Nephron (organoid): Measurements from ENCODE around the gene KSR1.
"Not testable (repeated sequence)": the region's sequence is repeated elsewhere in the genome, so short reads cannot be mapped to it uniquely, and the experiment has no call there.

Experiments used
- H3K27ac Mint-ChIP-seq, 3 experiments: 2 replicates each; pipeline ENCODE4 v1.8.0; 2020; ENCODE audit warnings: mixed read lengths in 3 of 3, mild to moderate bottlenecking in 2 of 3, moderate library complexity in 1 of 3
- H3K27me3 Mint-ChIP-seq: 2 replicates; pipeline ENCODE4 v1.8.0; 2021; ENCODE audit warnings: low read depth, mild to moderate bottlenecking, moderate library complexity, mixed read lengths
- H3K36me3 Mint-ChIP-seq: 2 replicates; pipeline ENCODE4 v1.8.0; 2020; ENCODE audit warnings: low read depth, mixed read lengths
- H3K4me1 Mint-ChIP-seq: 2 replicates; pipeline ENCODE4 v1.8.0; 2020; ENCODE audit warnings: mixed read lengths
- H3K4me3 Mint-ChIP-seq, 3 experiments: 2 replicates each; pipeline ENCODE4 v1.8.0; 2020; ENCODE audit warnings: mild to moderate bottlenecking in 3 of 3, mixed read lengths in 3 of 3, moderate library complexity in 2 of 3
- H3K9me3 Mint-ChIP-seq: 2 replicates; pipeline ENCODE4 v1.8.0; 2020; ENCODE audit warnings: mixed read lengths
- CTCF ChIP-seq, 3 experiments: fragments of 200-600 bp; sonication (generic); IDR thresholded peaks; one replicate each; pipeline ENCODE4 v1.5.0; 2021; ENCODE audit warnings: antibody characterized with exemption in 3 of 3; ENCODE audit not compliant: unreplicated experiment in 3 of 3

KSR1 gene

DNA sequence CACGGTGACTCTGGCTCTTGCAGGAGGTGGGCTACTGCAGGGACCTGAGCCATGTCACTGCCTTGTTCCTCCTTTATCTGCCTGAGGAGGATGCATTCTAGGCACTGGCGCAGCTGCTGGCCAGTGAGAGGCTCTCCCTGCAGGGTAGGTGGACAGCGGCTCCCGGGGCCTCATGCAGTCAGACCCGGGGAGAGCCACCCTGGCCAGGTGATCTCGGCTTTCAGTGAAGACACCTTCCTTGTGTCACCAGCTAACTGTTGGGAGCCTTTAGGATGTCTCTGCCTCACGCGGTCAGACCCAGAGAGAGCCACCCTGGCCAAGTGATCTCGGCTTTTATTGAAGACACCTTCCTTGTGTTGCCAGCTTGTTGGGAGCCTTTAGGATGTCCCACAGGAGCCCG, 31.7 kb upstream of the KSR1 start:
- TF ChIP-seq CTCF (IDR thresholded peaks at IDR 0.05; ENCODE audit: unreplicated experiment in 3 of 3), result no peak
- peaks cover 4% of the 10 kb centered on the region for H3K9me3 Mint-ChIP-seq
- no peaks in the 10 kb centered on the region for H3K4me1 Mint-ChIP-seq
- no peak overlapping the region for H3K27ac Mint-ChIP-seq
- no peaks in the 10 kb centered on the region for H3K36me3 Mint-ChIP-seq
- H3K27me3 Mint-ChIP-seq, result peaks cover 4% of the 10 kb centered on the region
- no peak overlapping the region for H3K4me3 Mint-ChIP-seq

DNA sequence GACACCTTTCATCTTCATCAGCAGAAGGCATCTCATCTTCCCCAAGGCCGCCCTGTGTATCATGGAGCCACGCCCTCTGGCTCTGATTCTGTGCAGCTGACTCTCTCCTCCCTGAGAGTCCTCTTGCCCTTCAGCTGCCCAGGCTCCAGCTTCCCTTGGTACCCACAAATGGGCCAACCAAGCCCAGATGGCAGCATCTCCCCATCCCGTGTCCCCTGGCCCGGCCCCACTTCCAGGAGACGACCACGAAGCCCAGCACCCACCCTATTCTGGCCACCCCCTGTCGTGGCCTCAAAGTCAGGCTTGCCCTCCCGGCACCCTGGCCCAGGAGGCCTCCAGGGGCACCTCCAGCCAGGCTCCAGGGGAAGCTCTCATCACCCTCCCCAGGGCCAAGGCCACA, 31.3 kb upstream of the KSR1 start:
- Mint-ChIP-seq H3K9me3 (peaks cover 4% of the 10 kb centered on the region), H3K4me1 (no peaks in the 10 kb centered on the region), H3K27me3 (peaks cover 4% of the 10 kb centered on the region), H3K4me3 (no peak overlapping the region), H3K27ac (no peak overlapping the region), H3K36me3 (no peaks in the 10 kb centered on the region)
- no peak for TF ChIP-seq CTCF (IDR thresholded peaks at IDR 0.05; ENCODE audit: unreplicated experiment in 3 of 3)

DNA sequence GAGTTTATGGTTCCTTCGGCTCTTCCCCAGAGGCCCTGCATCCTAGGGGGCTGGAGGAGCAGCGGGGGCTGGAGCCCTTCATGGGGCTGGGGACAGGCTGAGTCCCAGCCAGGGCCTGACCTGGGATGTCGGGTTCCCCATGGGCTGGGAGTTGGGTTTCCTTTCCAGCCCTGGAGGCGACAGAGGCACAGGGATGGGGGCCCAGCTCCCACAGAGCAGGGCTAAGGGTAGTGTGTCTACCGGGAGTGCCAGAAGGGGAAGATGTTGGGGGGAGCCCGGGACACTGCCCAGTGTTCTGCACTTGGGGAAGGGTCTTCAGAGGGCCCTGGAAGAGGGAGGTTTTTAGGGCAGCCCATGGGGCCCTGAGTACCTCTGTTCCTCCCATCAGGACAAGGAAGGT, 30.7 kb upstream of the KSR1 start:
- H3K27ac Mint-ChIP-seq, H3K4me1 Mint-ChIP-seq, H3K36me3 Mint-ChIP-seq, H3K27me3 Mint-ChIP-seq, H3K9me3 Mint-ChIP-seq, H3K4me3 Mint-ChIP-seq: not testable (repeated sequence)

- H3K9me3 Mint-ChIP-seq, result peaks cover 4% of the 10 kb centered on the region
- no peak overlapping the region for H3K27ac Mint-ChIP-seq
- H3K27me3 Mint-ChIP-seq, result peaks cover 4% of the 10 kb centered on the region
- H3K4me1 Mint-ChIP-seq, result no peaks in the 10 kb centered on the region
- no peaks in the 10 kb centered on the region for H3K36me3 Mint-ChIP-seq
- H3K4me3 Mint-ChIP-seq, result no peak overlapping the region
- no peak for TF ChIP-seq CTCF (IDR thresholded peaks at IDR 0.05; ENCODE audit: unreplicated experiment in 3 of 3)
Measured at GRCh38 chr17:27425991-27426390, 30.3 kb upstream of the KSR1 start.

DNA sequence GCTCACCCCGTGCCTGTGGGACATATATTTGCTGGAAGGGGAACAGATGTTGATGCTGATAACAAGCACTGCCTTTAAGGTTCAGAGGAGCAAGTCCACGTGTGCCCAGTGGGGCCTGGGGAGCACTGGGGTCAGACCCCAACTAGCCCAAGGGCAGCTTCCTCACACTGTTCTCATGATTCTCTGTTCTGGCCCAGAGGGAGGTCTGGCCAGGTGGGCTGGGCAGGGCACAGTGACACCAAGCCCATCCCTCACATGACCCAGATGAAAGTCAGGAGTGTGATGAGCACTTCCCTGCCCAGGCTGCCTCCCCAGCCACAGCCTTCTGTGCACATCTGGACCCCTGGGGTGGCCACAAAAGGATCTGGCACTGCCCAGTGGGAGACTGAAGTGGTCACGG, 29.8 kb upstream of the KSR1 start:
- not testable (repeated sequence) for H3K27me3 Mint-ChIP-seq, H3K4me3 Mint-ChIP-seq, H3K27ac Mint-ChIP-seq, H3K36me3 Mint-ChIP-seq, H3K9me3 Mint-ChIP-seq, H3K4me1 Mint-ChIP-seq

DNA sequence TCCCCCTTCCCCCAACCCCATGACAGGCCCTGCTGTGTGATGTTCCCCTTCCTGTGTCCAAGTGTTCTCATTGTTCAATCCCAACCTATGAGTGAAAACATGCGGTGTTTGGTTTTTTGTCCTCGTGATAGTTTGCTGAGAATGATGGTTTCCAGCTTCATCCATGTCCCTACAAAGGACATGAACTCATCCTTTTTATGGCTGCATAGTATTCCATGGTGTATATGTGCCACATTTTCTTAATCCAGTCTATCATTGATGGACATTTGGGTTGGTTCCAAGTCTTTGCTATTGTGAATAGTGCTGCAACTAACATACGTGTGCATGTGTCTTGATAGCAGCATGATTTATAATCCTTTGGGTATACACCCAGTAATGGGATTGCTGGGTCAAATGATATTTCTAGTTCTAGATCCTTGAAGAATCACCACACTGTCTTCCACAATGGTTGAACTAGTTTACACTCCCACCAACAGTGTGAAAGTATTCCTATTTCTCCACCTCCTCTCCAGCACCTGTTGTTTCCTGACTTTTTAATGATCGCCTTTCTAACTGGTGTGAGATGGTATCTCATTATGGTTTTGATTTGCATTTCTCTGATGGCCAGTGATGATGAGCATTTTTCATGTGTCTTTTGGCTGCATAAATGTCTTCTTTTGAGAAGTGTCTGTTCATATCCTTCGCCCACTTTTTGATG, 28.9 kb upstream of the KSR1 start:
- H3K4me1 Mint-ChIP-seq, H3K9me3 Mint-ChIP-seq, H3K36me3 Mint-ChIP-seq, H3K27ac Mint-ChIP-seq, H3K27me3 Mint-ChIP-seq, H3K4me3 Mint-ChIP-seq: not testable (repeated sequence)

DNA sequence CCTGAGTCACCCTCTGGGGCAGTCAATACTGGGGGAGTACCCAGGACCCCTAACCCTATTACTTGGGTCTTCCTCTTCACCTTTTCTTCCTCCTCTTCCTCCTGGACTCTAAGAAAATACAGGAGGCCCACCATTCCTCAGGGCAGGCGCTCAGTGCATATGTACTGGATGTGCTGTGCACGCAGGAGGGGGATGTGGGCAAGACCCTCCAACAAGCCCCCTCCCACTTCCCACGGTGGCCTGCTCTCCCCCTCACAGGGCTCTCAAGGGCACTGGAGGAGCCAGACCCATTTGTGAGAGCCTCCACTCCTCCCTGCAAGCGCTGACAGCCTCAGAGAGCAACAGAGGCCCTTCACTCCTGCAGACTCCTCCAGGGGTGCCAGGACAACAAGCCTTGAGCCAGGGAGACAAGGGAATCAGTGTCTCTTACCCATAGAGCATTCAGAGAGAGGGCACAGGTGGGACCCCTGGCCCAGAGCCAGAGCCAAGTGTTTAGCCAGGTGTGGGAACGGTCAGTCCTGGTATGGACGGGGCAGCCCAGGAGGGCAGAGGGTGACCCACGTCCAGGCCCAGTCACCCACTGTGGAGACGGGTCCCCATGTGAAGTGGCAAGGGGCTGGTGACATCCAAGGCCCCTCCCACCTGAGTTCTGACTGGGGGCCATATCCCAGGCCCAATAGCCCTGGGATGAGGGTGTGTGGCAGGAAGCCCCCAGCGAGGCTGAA, 27.3 kb upstream of the KSR1 start:
- no peak for TF ChIP-seq CTCF (IDR thresholded peaks at IDR 0.05; ENCODE audit: unreplicated experiment in 3 of 3)
- no peak overlapping the region for H3K27ac Mint-ChIP-seq
- H3K4me3 Mint-ChIP-seq, result no peak overlapping the region
- no peaks in the 10 kb centered on the region for H3K36me3 Mint-ChIP-seq
- H3K27me3 Mint-ChIP-seq, result no peaks in the 10 kb centered on the region
- H3K4me1 Mint-ChIP-seq, result no peaks in the 10 kb centered on the region
- peaks cover 4% of the 10 kb centered on the region for H3K9me3 Mint-ChIP-seq
